ENCODE measurements around the gene KIAA0753.

Gene KIAA0753

GRCh38 chr17:6640536-6641246, at the start of gene KIAA0753, which contains the start of gene TXNDC17:
KIAA0753 (minus strand) TSS chr17:6640711; CDS start chr17:6635103, 5,608 bp downstream.
TXNDC17 (plus strand) TSS chr17:6641060; CDS start chr17:6641083, 23 bp downstream.
- in situ Hi-C loops (cut with MboI; ENCODE audit: low sequenced_read_pairs), result no loop called here

GRCh38 chr17:6688944-6689343, 48.4 kb upstream of the KIAA0753 start:
- in situ Hi-C loops (cut with MboI; ENCODE audit: low sequenced_read_pairs), result no loop called here

- in situ Hi-C loops (cut with MboI; ENCODE audit: low sequenced_read_pairs), result no loop called here
Observed at GRCh38 chr17:6686026-6686425, 45.5 kb upstream of the KIAA0753 start.

DNA sequence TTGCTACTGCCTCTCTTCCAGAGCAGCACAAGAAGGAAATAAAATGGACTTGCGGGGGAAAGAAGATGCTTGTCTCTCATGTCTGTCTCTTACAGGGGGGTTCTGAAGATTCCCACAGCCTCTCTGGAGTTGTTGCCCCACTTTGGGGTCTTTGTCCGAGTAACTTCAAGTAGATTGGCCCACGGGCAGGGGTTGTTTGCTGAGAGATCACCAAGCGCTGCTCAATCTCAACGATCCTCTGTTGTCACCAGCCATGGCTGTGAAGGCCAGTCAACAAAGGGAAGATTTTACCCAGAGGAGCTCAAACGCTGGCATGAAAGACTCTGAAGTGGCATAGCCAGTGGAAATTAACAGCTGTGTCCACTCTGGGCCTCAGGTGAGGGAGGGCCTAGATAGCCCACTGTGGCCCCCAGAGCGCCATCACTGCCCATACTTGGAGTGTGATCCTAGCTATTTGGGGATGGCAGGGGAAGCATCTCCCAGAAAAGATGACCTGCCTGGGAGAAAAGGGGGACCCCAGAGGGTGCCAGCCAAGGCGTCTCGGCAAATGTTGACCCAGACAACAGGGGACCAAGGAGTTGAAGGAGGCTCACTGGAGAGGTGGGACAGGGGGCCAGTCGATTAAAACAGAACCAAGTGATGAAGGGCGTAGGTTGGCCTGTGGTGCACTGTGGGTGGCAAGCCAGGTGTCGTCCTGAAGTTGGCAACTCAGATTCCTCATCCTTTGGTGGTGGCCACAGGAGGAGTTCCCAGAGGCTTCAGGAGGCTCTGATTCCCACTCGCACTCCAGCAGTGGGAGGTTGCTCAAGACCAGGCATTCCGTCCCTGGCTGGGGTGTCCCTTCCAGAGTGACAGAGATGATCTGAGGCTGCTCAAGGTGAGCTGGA, 44.6 kb upstream of the KIAA0753 start:
- in situ Hi-C loops (cut with MboI; ENCODE audit: low sequenced_read_pairs), result no loop called here

DNA sequence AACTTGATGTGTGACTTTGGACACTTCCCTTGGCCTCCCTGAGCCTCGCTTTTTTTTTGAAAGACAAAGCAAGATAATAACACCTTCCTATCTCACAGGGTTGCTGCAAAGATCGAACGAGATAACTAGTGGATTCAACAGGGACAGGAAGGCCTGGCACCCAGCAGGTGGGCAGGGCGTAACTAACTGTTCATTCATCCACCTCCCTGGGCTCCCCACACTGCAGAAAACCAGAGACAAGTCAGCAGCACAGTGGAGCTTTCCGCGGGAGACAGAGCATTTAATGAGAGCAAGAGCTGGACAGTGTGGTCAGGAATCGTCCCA, 43.9 kb upstream of the KIAA0753 start:
- in situ Hi-C loops (cut with MboI; ENCODE audit: low sequenced_read_pairs), result no loop called here

DNA sequence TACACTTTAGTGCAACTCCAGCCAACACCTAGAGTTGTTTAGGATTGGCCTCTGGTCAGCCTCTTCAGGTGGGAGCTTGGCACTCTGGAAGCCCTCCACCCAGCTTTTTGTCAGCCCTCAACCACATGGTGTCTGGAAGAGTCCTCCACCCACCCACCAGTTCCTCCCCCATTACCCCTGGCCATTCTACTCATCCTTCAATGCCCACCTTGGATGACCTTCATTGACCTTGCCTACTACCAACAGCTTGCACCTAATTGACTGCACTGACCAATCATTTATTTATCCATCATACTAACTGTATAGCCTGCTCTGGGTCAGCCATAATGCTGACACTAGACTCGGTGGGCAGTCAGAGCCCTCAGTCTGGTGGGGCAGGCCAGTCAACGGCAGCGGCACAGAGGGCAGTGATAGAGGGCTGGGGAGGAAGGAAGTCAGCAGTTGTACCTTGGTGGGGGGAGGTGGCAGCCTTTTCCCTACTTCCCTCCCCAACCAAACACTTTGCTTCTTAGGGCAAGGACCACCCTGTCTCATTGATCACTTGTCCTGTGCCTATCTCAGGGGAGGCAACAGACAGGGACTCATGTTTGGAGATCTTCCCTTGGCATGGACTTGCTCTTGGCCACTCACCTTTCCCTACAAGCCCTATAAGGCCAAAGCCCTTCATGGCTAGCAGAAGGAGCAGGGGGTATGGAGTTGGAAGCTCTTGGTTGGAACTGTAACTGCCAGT, 43.4 kb upstream of the KIAA0753 start:
- in situ Hi-C loops (cut with MboI; ENCODE audit: low sequenced_read_pairs), result no loop called here

DNA sequence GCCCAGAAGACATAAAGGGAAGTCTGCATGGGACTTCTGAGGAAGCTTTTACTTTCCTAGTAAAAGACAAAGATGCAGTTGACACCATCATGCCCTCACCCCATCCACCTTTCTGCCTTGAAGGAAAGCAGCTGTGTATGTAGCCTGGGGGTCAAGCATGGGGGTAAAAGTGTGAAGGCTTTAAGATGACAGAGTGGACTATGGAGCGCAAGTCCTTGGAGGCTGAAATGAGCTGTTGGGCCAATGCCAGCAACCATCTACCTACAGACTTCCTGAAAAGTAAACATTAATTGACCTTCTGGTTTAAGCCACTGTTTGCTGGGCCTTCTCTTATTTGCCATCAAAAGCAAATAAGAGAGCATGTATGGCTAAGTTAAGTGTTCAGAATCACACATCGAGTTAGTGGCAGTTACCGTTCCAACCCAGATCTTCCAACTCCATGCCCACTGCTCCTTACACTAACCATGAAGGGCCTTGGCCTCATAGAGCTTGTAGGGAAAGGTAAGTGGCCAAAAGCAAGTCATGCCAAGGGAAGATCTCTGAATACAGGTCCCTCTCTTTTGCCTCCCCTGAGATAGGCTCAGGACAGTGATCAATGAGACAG, 42.7 kb upstream of the KIAA0753 start:
- in situ Hi-C loops (cut with MboI; ENCODE audit: low sequenced_read_pairs), result no loop called here

- in situ Hi-C loops (cut with MboI; ENCODE audit: low sequenced_read_pairs), result no loop called here
Observed at GRCh38 chr17:6682339-6682738, 41.8 kb upstream of the KIAA0753 start.

DNA sequence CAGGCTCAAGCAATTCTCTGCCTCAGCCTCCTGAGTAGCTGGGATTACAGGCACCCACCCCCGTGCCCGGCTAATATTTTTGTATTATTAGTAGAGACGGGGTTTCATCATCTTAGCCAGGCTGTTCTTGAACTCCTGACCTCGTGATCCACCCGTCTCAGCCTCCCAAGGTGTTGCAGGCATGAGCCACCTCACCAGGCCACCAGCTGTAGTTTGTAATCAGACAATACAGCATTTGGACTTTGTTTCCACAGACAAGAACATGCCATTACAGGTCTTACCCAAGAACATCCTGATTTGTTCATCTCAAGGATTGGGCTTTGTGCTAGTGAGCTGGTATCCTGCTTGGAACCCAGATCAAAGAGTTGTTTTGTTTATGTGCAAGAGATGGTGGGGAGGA, 41.2 kb upstream of the KIAA0753 start:
- in situ Hi-C loops (cut with MboI; ENCODE audit: low sequenced_read_pairs), result no loop called here

GRCh38 chr17:6681176-6681575, 40.7 kb upstream of the KIAA0753 start:
- in situ Hi-C loops (cut with MboI; ENCODE audit: low sequenced_read_pairs), result no loop called here

GRCh38 chr17:6679241-6679640, 38.7 kb upstream of the KIAA0753 start:
- in situ Hi-C loops (cut with MboI; ENCODE audit: low sequenced_read_pairs), result no loop called here

DNA sequence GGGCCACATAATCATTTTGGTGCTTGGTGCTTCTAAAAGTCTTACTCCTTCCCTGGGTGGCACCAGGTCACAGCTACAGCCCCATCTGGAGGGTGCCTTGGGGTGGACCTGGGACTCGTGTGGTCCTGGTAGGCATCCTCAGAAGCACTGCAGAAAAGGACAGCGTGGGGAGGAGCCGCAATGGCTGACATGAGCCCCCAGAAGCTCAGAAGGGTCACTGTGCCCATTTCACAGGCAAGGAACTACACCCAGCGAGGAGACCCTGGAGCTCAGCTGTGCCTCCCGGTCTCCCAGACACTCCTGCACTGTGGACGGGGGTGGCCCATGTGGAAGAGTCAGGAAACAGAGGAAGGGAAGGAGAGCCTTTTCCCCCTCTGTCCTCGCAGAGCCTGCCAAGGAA, 37.4 kb upstream of the KIAA0753 start:
- in situ Hi-C loops (cut with MboI; ENCODE audit: low sequenced_read_pairs), result no loop called here

- in situ Hi-C loops (cut with MboI; ENCODE audit: low sequenced_read_pairs), result no loop called here
Observed at GRCh38 chr17:6677158-6677831, 36.8 kb upstream of the KIAA0753 start.

DNA sequence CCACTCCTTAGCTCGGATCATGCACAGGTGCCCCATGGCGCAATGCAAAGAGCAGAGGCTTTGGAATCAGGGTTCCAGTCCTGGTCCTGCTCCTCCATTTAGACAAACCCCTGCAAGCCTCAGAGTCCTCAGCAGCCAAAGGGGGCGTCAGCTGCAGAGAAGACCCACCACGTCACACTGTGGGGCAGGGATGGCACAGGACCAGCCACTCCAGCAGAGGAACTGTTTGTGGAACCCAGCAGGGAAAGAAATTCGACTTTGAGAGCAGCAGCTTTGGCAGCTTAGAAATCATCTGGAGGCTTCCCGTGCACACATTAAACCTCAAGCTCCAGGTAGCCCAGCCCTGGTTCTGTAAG, 36.3 kb upstream of the KIAA0753 start:
- in situ Hi-C loops (cut with MboI; ENCODE audit: low sequenced_read_pairs), result no loop called here

DNA sequence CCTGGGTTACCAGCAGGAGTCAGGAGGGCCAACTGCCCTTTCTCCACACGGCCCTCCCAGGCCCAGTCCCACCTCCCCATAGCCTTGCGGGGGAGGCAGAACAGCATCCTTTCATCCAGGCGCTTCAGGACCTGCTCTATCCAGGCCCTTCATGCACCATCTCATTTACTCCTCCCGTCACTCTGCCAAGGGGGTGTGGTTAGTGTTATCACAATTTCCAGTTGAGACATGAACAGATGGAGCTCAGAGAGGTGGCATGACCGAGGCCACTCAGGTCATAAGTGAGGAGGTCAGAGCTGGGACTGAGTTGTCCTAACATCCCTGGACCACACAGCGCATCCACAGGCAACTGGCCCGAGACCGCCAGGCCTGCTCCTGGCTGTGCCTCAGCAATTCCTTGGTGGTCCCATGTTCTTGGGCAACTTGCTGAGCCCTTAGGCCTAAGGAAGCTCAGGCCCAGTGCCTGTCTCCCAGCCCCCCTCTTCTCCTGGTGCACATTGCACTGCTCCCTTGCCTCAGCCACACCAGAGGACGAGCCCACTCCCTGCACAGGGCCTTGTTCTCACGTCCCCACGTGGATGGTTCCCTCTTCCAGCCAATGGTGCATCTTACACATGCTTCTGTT, 34.8 kb upstream of the KIAA0753 start:
- in situ Hi-C loops (cut with MboI; ENCODE audit: low sequenced_read_pairs), result no loop called here

- in situ Hi-C loops (cut with MboI; ENCODE audit: low sequenced_read_pairs), result no loop called here
Observed at GRCh38 chr17:6674586-6674985, 34.1 kb upstream of the KIAA0753 start.

- in situ Hi-C loops (cut with MboI; ENCODE audit: low sequenced_read_pairs), result no loop called here
Observed at GRCh38 chr17:6671431-6671830, 30.9 kb upstream of the KIAA0753 start.

DNA sequence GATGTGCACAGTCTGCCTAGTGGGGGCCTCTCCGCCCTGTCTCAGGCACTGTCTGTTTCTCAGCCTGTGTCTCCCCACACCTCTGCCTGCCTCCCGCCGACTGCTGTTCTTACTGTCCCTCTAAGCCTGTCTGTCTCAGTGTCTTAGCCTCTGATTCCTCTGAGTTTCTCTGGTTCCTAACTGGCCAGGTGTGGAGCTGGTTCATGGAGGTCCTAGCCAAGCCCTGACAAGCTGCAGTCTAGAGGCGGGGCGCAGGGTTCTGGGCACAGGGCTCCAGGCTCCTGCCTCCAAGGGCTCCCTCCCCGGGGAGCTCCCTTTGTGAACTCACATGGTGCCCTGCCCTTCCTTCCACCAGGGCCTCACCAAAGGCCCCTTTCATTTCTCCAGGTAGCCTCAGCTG, 30.5 kb upstream of the KIAA0753 start:
- in situ Hi-C loops (cut with MboI; ENCODE audit: low sequenced_read_pairs), result no loop called here

- in situ Hi-C loops (cut with MboI; ENCODE audit: low sequenced_read_pairs), result no loop called here
Observed at GRCh38 chr17:6670571-6670970, 30.1 kb upstream of the KIAA0753 start.

All from HL-60/S4 (cell line).